DMS53 treated with DMSO at 0.1 percent for 48 hours (cell line): Measurements from ENCODE around the gene PPP6R2.
"Not testable (repeated sequence)": the region's sequence is repeated elsewhere in the genome, so short reads cannot be mapped to it uniquely, and the experiment has no call there.

Experiments used
- DNase-seq: peaks from one replicate; lab custom pipeline; 2025; ENCODE audit not compliant: unreplicated experiment; lab: John Stamatoyannopoulos, UW

PPP6R2 gene

GRCh38 chr22:50317674-50318073, 25.5 kb upstream of the PPP6R2 start:
- no peak for DNase-seq

GRCh38 chr22:50318356-50318697, 24.8 kb upstream of the PPP6R2 start:
- no peak for DNase-seq

- no peak for DNase-seq
Observed at GRCh38 chr22:50318698-50319411, 24.3 kb upstream of the PPP6R2 start.

- DNase-seq = no peak
Observed at GRCh38 chr22:50319503-50319951, 23.6 kb upstream of the PPP6R2 start.

GRCh38 chr22:50320116-50320515, 23.0 kb upstream of the PPP6R2 start:
- DNase-seq = no peak

- DNase-seq = no peak
Observed at GRCh38 chr22:50320671-50321325, 22.3 kb upstream of the PPP6R2 start.

GRCh38 chr22:50322382-50323104, 20.6 kb upstream of the PPP6R2 start:
- not testable (repeated sequence) for DNase-seq

GRCh38 chr22:50323900-50324299, 19.2 kb upstream of the PPP6R2 start:
- no peak for DNase-seq

- DNase-seq = no peak
Observed at GRCh38 chr22:50325444-50326224, 17.5 kb upstream of the PPP6R2 start.

GRCh38 chr22:50326225-50326955, 16.7 kb upstream of the PPP6R2 start:
- DNase-seq = no peak

GRCh38 chr22:50326956-50327710, 16.0 kb upstream of the PPP6R2 start, which contains the start of gene DENND6B:
Gene DENND6B, minus strand, starts transcription at chr22:50327012. Its CDS starts 24 bp downstream, at chr22:50326988.
- peak; percentile 47 for DNase-seq

- no peak for DNase-seq
Observed at GRCh38 chr22:50327711-50328019, 15.5 kb upstream of the PPP6R2 start.

- no peak for DNase-seq
Observed at GRCh38 chr22:50329236-50329635, 13.9 kb upstream of the PPP6R2 start.

- not testable (repeated sequence) for DNase-seq
Observed at GRCh38 chr22:50334433-50334832, 8.7 kb upstream of the PPP6R2 start.

- DNase-seq = no peak
Observed at GRCh38 chr22:50337262-50338041, 5.7 kb upstream of the PPP6R2 start.

GRCh38 chr22:50338042-50338573, 5.0 kb upstream of the PPP6R2 start:
- no peak for DNase-seq

- DNase-seq = no peak
Observed at GRCh38 chr22:50338860-50339462, 4.2 kb upstream of the PPP6R2 start.
